ENCODE results near the gene ATXN2. TPM values are rescaled to one million over a fixed set of nuclear protein-coding genes. Genes with fewer than 3 reads are reported as not detected.

The ATXN2 gene
- total and polyA plus RNA-seq, 2 of the 4 experiments (the other 2 are of a cell fraction): 12.4 to 66.5 TPM

GRCh38 chr12:111409780-111410430 is 189.2 kb downstream of the ATXN2 start:
- Histone ChIP-seq H3K27me3 (ENCODE audit: control insufficient read depth, insufficient read depth, low read length) (no peaks in the 10 kb centered on the region), H3K4me2 (ENCODE audit: low read depth, low read length) (peak overlapping the region; percentile 22), H3K4ac (ENCODE audit: low read depth, low read length) (peak overlapping the region; percentile 96), H3K14ac (replicated peaks; ENCODE audit: low read depth, low read length) (peak overlapping the region; percentile 34), H3K36me3 (ENCODE audit: control insufficient read depth, insufficient read depth, low read length) (no peaks in the 10 kb centered on the region; the same call in 1 of the 2 replicates), H3K23ac (ENCODE audit: low read depth, low read length) (peak overlapping the region; percentile 89), H4K20me1 (ENCODE audit: insufficient read depth, low read length) (peaks cover 47% of the 10 kb centered on the region), H3K4me1 (ENCODE audit: control insufficient read depth, insufficient read depth, low read length) (peaks cover 41% of the 10 kb centered on the region), H2BK20ac (ENCODE audit: low read depth, low read length) (peak overlapping the region; percentile 85; the same call in 1 of the 2 replicates), H3K4me3 (ENCODE audit: insufficient read depth, low read depth, low read length) (no peak overlapping the region), H3K27ac (ENCODE audit: insufficient read depth, low read length) (peak overlapping the region; percentile 72), H3K9me1 (ENCODE audit: insufficient read depth, low read length) (peaks cover 28% of the 10 kb centered on the region), H3K56ac (ENCODE audit: extremely low read depth, insufficient read depth, low read length) (peak overlapping the region; percentile 5; the same call in 1 of the 2 replicates), H2AK5ac (ENCODE audit: low read depth, low read length) (peak overlapping the region; percentile 96), H2BK15ac (ENCODE audit: low read depth, low read length) (peak overlapping the region; percentile 96; the same call in 2 of the 3 replicates), H3K9me3 (ENCODE audit: control insufficient read depth, insufficient read depth, low read length) (no peaks in the 10 kb centered on the region), H4K5ac (ENCODE audit: low read depth, low read length) (peak overlapping the region; percentile 74), H3K9ac (ENCODE audit: low read depth, low read length) (peak overlapping the region; percentile 37; the same call in 1 of the 2 replicates), H2BK5ac (ENCODE audit: low read depth, low read length, poor library complexity, severe bottlenecking) (peak overlapping the region; percentile 84), H2AK9ac (replicated peaks; ENCODE audit: low read depth, low read length, poor library complexity) (peak overlapping the region; percentile 88), H4K91ac (ENCODE audit: insufficient read depth, low read depth, low read length) (peak overlapping the region; percentile 75), H4K8ac (ENCODE audit: low read depth in 2 of 2, low read length in 2 of 2) (peak overlapping the region; percentile 74 to 87), H2BK120ac (ENCODE audit: low read depth, low read length) (peak overlapping the region; percentile 90), H3K18ac (ENCODE audit: low read depth, low read length) (peak overlapping the region; percentile 10), H2AFZ (replicated peaks; ENCODE audit: low read length, poor library complexity) (peak overlapping the region; percentile 39), H3K79me1 (ENCODE audit: low read depth in 1 of 2, low read length in 2 of 2) (peaks cover 17 to 83% of the 10 kb centered on the region in 2 experiments; a peak in 3 of 4 replicates)
- intact Hi-C loops (cut with micrococcal nuclease) (no loop called here), dilution Hi-C loops (cut with HindIII; ENCODE audit: low sequenced_read_pairs, unreplicated experiment) (no loop called here), in situ Hi-C loops (cut with MboI; ENCODE audit: low sequenced_read_pairs) (no loop called here)
- DNase-seq (peak; percentile 67), ATAC-seq (ENCODE audit: low read depth) (peak; percentile 2)
- POLR2A ChIA-PET (ENCODE audit: unreplicated experiment): no interaction called here
- CTCF ChIA-PET: interaction anchor here (0.7 to 4.1 kb wide), 2 partner anchors 13 to 808 kb away, joined by 3 to 21 read pairs; no protein-coding TSS in a partner anchor
- TF ChIP-seq FOS (IDR thresholded peaks at IDR 0.05; ENCODE audit: low read depth, low read length) (peak; percentile 36; the same call in 1 of the 2 replicates), NFE2L2 (IDR thresholded peaks at IDR 0.05; ENCODE audit: low read depth, low read length) (no peak), RAD21 (IDR thresholded peaks at IDR 0.05; ENCODE audit: low read length) (no peak), RFX5 (IDR thresholded peaks at IDR 0.05; ENCODE audit: low read depth, low read length) (no peak), USF2 (IDR thresholded peaks at IDR 0.05; ENCODE audit: low read depth, low read length) (0 out of 2 replicates have a peak, but pooled peaks have one; percentile 3), MAZ (IDR thresholded peaks at IDR 0.05; ENCODE audit: borderline replicate concordance, low read depth, low read length) (peak; percentile 39; the same call in 1 of the 2 replicates), ELK1 (IDR thresholded peaks at IDR 0.05; ENCODE audit: borderline replicate concordance, low read depth, low read length) (no peak)
- WGBS, 2 experiments (ENCODE audit: extremely low coverage in 2 of 2, insufficient read length in 1 of 2): 60% methylated on average over 1 of the region's 14 CpGs; no CpG with 5 or more reads in 1 of the 2 experiments
- no TSS peak for BruUV-seq (replicated peaks)
